NCI-H2196 treated with DMSO at 0.1 percent for 48 hours (cell line): Measurements from ENCODE around the gene LOXL3.
"Not testable (repeated sequence)": the region's sequence is repeated elsewhere in the genome, so short reads cannot be mapped to it uniquely, and the experiment has no call there.

Experiments used
- DNase-seq: peaks from one replicate; lab custom pipeline; 2025; ENCODE audit not compliant: unreplicated experiment; lab: John Stamatoyannopoulos, UW

LOXL3 gene

DNA sequence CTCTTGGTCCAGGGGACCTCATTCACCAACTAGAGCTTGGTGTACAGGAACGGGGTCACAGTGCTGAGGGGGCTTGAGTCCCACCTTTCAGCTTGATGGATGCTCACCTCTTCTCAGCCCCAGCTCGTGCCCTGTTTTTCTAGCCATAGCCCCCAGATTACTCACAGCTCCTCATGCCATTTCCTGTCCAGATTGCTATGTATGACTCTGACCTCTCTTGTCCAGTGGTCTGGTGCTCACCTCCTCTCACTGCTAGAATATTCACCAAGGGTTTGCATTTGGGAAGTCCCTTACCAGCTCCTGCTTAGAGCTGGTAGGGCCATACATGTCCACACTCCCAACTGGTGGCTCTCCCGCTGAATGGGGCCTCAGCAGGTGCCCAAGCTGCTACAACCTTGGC is 60.2 kb downstream of the LOXL3 start:
- no peak for DNase-seq

DNA sequence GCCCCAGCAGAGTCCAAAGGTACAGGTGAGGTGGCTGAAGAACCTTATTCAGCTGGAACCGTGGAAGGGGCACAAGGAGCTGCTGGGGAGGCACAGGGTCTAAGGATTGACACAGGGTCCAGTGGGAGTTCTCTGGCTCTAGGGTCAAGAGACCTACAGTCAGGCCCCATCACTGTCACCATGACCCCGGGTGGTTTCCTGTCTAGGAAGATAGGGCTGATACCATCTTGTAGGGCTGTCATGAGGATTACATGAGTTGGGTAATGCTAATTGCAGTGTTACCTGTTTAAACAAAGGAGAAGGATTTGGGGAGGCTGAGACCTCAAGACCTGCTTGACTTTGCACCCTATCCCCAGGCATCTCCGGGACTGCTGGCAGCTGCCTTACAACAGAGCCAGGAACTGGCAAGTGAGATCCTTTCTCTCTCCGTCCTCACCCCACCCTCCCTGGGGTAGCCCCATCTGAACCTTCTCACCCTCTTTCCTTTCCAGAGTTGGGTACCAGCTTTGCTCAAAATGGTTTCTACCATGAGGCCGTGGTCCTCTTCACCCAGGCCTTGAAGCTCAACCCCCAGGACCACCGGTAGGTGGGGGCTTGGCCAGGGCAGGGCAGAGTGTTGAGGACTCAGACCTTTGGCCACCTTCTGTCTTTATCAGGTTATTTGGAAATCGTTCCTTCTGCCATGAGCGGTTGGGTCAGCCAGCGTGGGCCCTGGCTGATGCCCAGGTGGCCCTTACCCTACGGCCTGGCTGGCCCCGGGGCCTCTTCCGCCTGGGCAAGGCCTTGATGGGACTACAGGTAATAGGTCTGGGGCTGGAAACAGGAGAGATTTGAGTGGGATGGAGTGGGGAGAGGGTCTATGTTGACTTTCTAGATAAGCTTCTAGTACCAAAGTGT is 61.8 kb downstream of the LOXL3 start:
- no peak for DNase-seq

DNA sequence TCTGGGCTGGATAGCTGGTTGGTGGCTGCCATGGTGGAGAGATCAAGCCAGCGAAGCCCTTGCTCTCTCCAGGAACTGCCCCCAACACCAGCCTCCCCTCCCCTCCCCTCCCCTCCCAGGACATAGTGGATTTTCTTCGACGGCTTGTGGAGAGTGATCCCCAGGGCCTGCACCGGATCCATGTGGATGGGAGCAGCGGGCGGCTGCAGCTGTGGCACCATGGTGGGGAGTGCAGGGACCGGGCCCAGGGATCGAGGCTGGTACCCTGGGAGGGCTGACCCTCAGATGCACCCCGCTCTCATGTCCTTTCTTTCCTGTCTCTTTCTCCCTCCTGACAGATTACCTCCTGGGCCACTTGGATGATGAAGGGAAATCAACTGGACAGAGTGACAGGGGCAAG is 63.8 kb downstream of the LOXL3 start:
- no peak for DNase-seq

DNA sequence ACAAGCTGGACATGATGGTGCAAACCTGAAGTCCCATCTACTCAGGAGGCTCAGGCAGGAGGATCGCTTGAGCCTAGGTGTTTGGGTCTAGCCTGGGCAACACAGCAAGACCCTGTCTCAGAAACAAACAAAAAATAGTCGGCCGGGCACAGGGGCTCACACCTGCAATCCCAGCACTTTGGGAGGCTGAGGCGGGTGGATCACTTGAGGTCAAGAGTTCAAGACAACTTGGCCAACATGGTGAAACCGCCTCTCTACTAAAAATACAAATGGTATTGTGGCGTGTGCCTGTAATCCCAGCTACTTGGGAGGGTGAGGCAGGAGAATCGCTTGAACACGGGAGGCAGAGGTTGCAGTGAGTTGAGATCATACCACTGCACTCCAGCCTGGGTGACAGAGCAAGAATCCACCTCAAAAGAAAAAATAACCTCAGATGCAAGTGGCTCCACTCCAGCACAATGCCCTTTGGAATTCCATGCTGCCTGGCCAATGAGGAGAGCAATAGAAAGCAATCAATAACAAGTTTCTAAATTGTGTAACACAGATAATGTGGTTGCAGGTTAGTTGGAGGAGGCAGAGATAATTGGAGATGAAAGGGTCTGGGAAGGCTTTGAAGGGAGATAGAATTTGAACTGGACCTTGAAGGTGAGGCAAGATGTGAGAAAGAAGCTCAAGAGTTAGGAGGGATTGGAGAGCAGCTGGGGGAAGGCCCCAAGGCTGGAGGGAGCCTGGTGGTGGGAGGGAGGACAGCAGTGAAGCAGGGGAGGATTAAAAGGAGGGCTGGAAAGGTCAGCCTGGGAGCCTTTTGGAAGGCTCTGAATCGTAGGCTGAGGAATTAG is 64.9 kb downstream of the LOXL3 start:
- no peak for DNase-seq

DNA sequence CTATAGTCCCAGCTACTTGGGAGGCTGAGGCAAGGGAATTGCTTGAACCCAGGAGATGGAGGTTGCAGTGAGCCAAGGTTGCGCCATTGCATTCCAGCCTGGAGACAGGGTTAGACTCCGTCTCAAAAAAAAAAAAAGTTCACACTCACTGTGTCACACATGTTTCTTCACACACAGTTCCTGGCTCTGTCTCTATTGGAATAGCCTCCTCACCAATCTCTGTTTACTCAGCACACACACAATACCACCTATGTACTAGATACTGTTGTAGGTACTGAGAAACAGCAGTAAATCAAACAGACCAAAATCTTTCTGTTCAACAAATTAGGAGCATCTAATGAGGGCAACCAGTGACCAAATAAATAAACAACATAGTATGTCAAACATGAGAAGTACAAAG is 67.6 kb downstream of the LOXL3 start:
- DNase-seq, result no peak

DNA sequence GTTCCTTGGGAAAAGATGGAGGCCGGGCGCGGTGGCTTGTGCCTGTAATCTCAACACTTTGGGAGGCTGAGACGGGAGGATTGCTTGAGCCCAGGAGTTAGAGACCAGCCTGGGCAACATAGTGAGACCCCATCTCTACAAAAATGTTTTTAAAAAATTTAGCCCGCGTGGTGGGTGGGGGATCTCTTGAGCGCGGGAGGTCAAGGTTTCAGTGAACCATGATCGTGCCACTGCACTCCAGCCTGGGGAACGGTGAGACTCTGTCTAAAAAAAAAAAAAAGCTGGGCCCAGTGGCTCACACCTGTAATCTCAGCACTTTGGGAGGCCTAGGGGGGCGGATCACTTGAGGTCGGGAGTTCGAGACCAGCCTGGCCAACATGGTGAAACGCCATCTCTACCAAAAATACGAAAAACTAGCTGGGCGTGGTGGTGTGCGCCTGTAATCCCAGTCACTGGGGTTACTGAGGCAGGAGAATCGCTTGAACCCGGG is 70.0 kb downstream of the LOXL3 start:
- not testable (repeated sequence) for DNase-seq

DNA sequence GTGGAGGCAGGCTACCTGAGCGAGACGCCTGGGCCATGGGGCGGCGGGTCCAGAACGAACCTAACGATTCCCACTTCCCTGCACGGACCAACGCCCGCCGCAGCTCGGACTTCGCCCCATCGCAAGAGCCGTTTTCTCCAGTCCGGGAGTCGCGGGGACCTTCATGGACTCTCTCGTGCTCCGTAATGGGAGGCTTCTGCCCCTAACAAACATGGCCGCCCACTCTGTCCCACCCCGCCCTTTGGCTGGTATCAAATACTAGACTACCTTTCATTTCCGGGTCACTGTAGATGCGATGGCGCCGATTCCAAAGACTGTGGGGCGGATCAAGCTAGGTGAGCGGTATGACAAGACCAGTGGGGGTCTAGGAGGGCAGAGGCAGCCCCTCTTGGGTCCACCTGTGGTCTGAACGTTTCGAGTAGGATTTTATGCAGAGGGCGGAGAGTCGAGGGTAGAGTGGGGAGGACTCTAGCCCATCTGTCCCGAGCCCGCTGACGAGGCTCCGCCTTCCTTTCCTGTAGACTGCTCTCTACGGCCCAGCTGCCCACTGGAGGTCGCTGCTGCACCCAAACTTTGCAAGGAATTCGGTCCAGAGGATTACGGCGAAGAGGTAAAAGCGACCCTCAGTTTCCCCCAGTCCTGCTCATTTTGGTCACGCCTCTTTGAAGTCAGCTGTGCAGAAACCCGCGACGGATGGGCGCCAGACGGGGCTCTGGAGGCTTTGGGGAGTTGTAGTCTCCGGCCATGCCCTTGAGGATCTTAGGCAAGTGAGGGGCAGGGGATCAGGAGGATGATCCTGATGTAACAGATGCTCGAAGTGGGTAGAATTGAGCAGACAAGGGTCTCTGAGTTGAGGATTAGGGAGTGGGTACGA is 70.7 kb downstream of the LOXL3 start, which contains the start of the genes CCDC142 and TTC31:
CCDC142 (minus strand) TSS at position 198 of the 874 bp plus-strand sequence; CDS start at position 37, 161 bp downstream.
TTC31 (plus strand) TSS at position 281 of the 874 bp plus-strand sequence; CDS start at position 296, 15 bp downstream.
- DNase-seq, result peak; percentile 72
